ENCODE data around the gene CHRM2. TPM values are rescaled to one million over a fixed set of nuclear protein-coding genes. Genes with fewer than 3 reads are reported as not detected.

CHRM2 gene
- total RNA-seq, 1 donor from 2014 or later = not detected

DNA sequence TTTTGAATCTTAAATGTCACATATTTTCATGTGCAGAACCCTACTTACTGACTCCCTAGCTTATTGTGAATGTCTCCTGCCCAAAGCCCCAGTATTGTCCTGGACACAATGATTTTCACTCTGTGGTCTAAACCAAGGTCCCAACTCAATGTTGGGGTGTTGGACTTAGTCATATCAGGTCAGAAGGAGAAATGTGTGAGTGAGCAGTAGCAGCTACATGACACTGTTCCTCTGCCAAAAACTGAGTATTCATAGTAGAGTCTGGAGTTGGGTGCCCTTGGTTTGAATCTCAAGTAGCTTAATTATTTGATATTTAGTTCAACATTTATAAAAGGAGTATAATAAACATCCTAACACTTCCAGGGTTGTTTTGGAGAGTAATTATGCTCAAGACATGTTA is 141.0 kb downstream of the CHRM2 start:
- Histone ChIP-seq H3K9me3 (no peaks in the 10 kb centered on the region), H3K27me3 (no peaks in the 10 kb centered on the region), H3K27ac (no peak overlapping the region), H3K36me3 (no peaks in the 10 kb centered on the region), H3K4me1 (no peaks in the 10 kb centered on the region), H3K4me3 (no peak overlapping the region)
- no peak for DNase-seq (ENCODE audit: low spot score in 2 of 2)
- intact Hi-C loops (cut with DNase I) = no loop called here
- TF ChIP-seq CTCF (IDR thresholded peaks at IDR 0.05) = no peak

- TF ChIP-seq CTCF (IDR thresholded peaks at IDR 0.05) = no peak
- intact Hi-C loops (cut with DNase I) = no loop called here
Observed at GRCh38 chr7:137015015-137015414, 146.6 kb downstream of the CHRM2 start.

GRCh38 chr7:137017221-137017620 is 148.8 kb downstream of the CHRM2 start:
- intact Hi-C loops (cut with DNase I) = no loop called here
- Histone ChIP-seq H3K27me3 (no peaks in the 10 kb centered on the region), H3K27ac (no peak overlapping the region), H3K4me3 (no peak overlapping the region), H3K4me1 (no peaks in the 10 kb centered on the region), H3K36me3 (no peaks in the 10 kb centered on the region), H3K9me3 (no peaks in the 10 kb centered on the region)
- no peak for TF ChIP-seq CTCF (IDR thresholded peaks at IDR 0.05)
- no peak for DNase-seq (ENCODE audit: low spot score in 2 of 2)

More at GRCh38 chr7:137015015-137015414, 146.6 kb downstream of the CHRM2 start:
- H3K27ac ChIP-seq = no peak overlapping the region
- H3K4me1 ChIP-seq = no peaks in the 10 kb centered on the region
- H3K27me3 ChIP-seq = no peaks in the 10 kb centered on the region
- no peaks in the 10 kb centered on the region for H3K9me3 ChIP-seq
- no peak for DNase-seq (ENCODE audit: low spot score in 2 of 2)
- no peaks in the 10 kb centered on the region for H3K36me3 ChIP-seq
- no peak overlapping the region for H3K4me3 ChIP-seq

DNA sequence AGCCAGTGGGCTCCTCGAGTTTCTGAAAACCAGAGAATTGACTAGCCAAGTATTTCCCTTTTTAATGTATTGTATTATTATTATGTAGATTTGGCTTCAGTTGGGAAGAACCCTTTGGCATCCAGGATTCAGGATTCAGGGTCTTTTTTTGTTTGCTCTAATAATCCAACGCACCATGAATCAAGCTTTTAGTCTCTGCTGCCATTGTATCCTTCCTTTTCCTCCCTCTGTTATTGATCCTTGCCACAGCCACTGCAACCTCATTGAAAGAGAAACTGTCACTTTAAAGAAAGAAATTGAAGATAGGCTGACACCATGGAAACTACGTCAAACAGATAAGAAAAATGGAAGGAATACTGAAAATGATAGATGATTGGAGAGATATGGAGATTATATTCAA is 150.0 kb downstream of the CHRM2 start:
- Histone ChIP-seq H3K4me3 (no peak overlapping the region), H3K36me3 (no peaks in the 10 kb centered on the region), H3K9me3 (no peaks in the 10 kb centered on the region), H3K4me1 (no peaks in the 10 kb centered on the region), H3K27ac (no peak overlapping the region), H3K27me3 (no peaks in the 10 kb centered on the region)
- intact Hi-C loops (cut with DNase I) = no loop called here
- TF ChIP-seq CTCF (IDR thresholded peaks at IDR 0.05) = no peak
- DNase-seq (ENCODE audit: low spot score in 2 of 2) = no peak

GRCh38 chr7:137020351-137020750 is 151.9 kb downstream of the CHRM2 start:
- no peak for DNase-seq (ENCODE audit: low spot score in 2 of 2)
- Histone ChIP-seq H3K27me3 (no peaks in the 10 kb centered on the region), H3K4me1 (no peaks in the 10 kb centered on the region), H3K9me3 (no peaks in the 10 kb centered on the region), H3K27ac (no peak overlapping the region), H3K36me3 (no peaks in the 10 kb centered on the region), H3K4me3 (no peak overlapping the region)
- intact Hi-C loops (cut with DNase I) = no loop called here
- TF ChIP-seq CTCF (IDR thresholded peaks at IDR 0.05) = no peak

DNA sequence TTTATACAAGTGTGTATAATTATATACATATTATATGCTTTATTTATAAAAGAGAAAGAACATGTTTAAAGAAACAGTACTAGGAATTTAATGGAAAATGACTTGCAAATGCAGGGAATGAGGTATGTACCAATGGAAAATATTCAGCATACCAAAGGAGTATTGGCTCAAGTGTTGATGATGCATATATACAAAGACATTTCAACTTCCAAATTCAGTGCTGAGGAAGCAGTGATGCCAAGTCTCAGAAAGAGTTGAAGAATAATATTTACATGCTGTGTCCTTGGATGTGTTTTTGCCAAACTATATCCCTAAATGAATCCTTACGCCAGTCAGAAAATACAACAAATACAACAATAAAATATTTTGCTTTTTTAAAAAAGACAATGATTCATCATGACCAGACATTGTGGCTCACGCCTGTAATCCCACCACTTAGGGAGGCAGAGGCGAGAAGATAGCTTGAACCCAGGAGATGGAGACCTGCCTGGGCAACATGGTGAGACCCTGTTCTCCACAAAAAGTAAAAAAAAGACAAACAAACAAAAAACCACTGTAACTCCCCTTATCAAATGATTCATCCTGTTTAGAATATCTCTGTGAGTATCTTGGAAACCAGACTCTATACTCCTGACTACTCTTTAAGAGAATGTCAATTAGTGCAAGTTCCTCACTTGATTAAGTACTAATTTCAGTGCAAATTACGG is 157.2 kb downstream of the CHRM2 start:
- H3K4me1 ChIP-seq = no peaks in the 10 kb centered on the region
- DNase-seq (ENCODE audit: low spot score in 2 of 2) = no peak
- no peaks in the 10 kb centered on the region for H3K9me3 ChIP-seq
- H3K27ac ChIP-seq = no peak overlapping the region
- H3K36me3 ChIP-seq = no peaks in the 10 kb centered on the region
- no peak for TF ChIP-seq CTCF (IDR thresholded peaks at IDR 0.05)
- no peaks in the 10 kb centered on the region for H3K27me3 ChIP-seq
- no peak overlapping the region for H3K4me3 ChIP-seq
- intact Hi-C loops (cut with DNase I) = no loop called here

Measured in ascending aorta (tissue), 2 donors.